ENCODE measurements around the gene AZI2.

AZI2 gene

DNA sequence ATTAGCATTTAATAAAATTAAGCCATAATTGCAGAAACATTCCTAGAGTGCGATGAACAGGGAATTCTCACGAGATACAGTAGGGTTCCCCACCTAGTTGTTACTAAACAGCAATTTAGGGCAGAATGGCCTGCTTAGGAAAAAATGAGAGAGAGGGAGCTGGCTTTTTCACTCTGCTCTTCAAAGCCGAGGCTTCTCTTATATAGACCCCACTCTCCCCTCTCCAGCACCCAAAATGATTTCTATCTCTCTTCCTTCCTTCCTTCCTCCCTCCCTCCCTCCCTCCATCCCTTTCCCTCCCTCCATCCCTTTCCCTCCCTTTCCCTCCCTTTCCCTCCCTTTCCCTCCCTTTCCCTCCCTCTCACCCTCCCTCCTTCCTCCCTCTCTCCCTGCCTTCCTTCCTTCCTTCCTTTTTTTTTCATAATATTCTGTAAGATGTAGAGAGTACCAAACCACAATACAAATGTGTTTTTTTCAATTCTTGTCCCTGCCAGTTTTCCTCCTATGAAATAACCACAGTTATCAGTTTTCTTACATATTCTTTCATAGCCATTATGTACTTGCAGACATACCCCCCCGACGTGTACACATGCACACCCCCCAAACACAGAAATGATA lies 48.2 kb downstream of the AZI2 start:
- DNase-seq: no peak

DNA sequence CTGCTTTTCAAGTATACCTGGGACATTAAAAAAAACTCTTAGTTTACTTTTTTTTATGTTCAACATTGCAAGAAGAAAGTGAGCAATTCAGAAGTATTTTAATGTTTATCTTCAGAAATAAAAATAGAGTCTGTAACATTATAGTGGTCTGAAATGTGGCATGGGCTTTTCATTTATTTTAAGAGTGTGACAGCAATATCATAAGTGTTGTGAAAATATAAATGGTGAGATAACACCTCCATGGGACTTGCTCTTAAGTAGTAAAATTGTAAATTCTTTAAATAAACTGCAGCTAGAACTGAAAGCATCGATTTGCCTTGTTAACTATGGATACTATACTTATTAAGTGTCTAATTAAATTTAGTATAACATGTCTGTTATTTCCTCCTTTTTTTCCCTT lies 48.9 kb downstream of the AZI2 start:
- no peak for DNase-seq

DNA sequence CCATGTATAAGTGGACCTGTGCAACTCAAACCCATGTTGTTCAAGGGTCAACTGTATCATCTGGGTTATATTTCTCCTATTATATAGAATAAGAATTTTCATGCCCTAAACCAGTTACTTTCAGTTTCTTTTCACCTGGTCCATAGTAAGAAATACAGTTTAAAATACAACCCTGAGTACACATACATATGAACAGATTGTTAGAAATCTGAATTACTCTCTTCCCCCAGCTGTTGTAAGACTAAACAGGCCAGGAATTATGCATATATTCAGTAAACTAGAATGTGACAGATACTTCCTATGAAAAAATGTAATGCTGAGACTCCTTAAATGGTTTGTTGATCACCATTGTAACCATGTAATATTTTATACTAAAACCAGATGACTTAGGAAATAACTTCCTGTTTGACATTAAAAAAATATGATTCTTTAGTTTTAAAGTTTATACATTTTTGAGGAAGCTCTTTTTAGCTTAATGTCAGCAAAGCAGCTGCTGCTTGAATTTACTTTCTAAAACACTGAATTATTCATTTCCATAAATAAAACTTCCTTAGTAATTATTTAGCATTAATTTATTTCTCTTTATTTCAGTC lies 52.6 kb downstream of the AZI2 start:
- no peak for DNase-seq

DNA sequence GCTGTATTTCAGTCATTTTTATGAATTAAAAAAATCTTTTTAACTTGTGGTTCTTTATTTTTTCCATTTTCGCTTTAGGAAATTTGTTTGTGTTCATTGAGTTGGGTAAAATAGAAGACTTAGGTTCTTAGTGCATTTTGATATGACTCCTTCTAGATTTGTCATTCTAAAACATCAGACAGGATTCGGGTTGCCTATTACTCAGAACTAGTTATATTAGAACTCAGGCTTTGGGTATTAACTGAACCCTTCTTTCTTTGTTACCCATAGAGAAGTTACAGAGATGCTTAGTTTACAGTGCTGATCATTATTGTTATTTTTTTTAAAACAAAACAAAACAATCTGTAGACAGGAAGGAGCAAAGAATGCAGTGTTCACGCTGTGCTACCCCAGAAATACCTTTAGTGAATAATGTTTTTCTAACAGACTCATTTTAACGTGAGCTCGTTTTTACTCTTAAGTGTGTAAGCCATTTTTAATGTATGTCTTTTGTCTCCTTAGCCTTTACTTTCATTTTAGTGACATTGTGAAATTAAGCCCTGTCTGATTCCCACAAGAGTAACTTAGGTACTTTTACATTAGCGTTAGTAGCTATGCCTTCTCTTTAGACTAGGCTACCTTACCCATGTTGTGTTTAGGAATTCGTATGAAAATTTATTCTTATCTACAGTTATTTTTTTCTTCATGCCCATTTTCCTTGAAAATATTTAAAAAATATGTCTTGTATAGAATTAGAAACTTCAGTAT lies 53.8 kb downstream of the AZI2 start:
- DNase-seq: no peak

DNA sequence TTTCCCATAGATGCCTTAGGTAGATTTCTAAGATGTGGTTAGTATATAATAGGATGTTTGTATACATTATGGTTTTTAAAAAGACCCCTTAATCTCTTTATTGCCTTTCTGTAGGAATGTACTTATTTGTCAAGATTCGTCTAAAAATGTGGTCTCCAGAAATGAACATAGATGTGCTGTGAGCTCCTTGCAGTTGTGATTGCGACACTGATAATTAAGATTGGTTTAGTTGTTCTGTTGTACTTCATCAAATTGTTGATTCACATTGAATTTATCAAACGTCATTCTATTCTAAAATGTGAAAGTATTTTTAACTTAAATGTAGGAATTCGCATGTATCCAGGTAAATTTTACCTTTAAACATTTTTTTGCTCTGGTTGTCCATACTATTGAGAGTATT lies 56.0 kb downstream of the AZI2 start:
- DNase-seq: no peak

DNA sequence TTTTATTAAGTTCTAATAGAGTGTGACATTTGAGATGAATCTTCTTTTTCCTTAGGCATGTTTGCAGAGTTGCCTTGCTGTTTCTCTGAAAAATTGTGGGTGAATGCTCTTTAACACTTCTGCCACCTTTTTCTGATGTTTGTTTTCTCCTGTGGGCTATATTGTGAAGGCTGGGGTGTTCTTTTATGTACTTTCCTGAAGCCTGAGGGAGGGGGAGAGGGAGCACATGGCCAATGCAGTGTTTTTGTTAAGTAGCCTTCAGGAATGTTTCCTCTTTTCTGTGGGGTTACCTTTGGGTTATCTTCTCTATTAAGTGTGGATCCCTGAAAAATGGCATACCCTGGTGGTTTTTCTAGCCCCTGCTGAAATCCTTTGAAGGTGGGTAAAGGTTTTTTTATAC lies 57.0 kb downstream of the AZI2 start:
- DNase-seq: no peak

DNA sequence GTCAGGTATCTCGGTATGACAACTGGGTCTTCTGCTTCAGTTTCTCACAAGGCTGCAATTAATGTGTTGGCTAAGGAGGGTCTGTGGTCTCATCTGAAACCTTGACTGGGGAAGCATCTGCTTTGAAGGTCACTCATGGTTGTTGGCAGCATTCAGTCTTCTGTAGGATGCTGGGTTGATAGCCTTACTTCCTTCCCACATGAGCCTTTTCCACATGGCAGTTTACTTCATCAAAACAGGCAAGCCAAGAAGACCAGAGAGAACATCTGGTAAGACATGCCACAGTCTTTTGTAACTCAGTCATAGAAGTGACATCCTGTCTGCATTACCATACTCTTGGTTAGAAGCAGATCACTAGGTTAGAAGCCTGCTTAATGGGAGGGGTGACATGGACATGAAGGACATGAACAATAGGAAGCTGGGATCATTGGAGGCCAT lies 57.7 kb downstream of the AZI2 start:
- DNase-seq: no peak

DNA sequence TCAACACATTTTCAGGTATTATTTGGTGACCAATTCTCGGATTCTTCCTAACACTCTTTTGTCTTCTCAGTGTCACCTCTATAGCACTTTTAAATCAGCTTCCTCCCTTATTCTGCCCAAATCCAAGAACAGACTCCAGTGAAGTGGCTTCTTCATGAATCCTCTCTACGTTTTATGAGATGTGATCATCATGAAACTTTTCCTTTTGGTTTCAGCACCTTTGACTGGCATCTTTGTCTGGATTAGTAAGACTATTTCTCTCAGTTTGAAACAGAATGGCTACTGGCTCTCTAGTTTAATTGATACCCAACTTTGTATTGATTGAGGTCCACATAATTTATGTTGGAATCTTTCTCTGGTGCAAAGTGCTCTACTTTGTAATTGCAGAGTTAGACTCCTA lies 61.6 kb downstream of the AZI2 start:
- no peak for DNase-seq

DNA sequence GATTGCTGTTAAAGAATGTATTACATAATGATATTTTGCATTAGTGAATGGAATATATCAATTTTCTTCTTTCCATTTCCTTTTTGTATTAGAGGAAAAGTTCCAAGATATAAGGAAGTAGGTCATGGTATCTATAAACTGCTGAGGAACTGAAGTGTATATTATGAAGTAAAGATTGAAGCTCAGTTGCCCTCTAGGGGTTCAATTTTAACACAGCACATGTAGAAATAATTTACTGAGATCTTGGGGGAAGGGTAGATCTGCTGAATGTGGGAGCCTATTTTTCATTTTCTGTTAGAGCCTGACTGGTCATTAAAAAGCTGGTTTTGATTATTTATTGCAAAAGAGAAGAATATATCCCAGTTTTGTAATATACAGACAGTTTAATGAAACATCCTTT lies 62.0 kb downstream of the AZI2 start:
- DNase-seq: no peak

DNA sequence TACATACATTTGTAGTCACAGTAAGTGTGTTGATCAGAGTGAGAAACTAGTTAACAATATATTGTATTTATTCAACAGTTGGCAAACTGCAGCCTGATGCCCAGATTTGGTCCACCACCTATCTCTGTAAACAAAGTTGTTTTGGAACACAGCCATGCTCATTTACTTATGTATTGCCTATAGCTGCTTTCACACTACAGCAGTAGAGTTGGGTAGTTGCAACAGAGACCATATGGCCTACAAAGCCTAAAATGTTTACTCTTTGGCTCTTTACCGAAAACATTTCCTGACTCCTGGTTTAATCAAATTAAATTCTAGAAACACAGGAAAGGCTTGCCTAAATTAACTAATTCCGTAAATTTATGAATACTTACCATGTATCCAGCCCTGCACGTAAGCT lies 67.8 kb downstream of the AZI2 start:
- no peak for DNase-seq

DNA sequence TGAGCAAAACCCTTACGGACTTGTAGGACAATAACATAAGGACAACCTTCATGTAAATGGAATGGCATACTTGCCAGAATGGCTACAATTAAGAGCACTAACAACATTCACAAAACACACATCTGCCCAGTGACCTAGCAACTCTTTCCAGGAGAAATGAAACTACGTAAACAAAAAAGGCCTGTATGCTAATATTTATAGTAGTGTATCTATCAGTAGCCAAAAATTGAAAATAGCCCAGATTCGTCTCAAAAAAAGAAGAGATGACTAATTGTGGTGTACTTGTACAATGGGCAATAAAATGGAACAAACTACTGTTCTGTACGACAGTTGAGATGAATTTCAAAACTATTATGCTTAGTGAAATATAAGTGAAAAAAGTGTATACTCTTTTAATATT lies 68.9 kb downstream of the AZI2 start:
- DNase-seq: no peak

DNA sequence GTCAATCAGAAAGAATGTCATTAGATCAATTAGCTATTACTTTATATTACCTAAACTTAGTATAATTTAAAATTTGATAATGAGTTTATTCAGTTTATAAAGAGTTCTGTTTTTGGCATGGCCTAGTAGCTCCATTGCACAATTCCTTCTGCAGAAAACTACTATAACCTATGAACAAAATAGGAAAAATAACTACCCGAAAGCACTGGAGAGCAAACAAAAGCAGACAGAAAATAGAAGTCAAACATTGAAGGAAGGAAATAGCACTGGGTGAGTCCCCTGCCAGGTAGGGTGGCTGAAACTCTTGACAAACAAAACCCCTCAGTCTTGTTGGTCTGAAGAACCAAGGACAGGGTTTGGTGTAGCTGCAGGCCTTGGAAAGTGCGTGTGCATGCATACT lies 69.7 kb downstream of the AZI2 start:
- DNase-seq: no peak

DNA sequence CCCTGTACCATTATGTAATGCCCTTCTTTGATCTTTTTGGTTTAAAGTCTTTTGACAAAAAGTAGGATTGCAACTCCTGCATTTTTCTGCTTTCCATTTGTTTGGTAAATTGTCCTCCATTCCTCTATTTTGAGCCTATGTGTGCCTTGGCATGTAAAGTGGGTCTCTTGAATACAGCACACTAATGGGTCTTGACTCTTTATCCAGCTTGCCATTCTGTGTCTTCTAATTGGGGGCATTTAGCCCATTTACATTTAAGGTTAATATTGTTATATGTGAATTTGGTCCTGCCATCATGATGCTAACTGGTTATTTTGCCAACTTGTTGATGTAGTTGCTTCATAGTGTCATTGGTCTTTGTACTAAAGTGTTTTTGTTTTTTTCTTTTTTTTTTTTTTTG lies 74.8 kb downstream of the AZI2 start:
- DNase-seq: no peak

Data from NCI-H187 treated with DMSO at 0.1 percent for 48 hours (cell line).